Lower lobe of right lung (tissue), 2 donors: ENCODE data around the gene PLPPR2. TPM values are rescaled to one million over a fixed set of nuclear protein-coding genes. Genes with fewer than 3 reads are reported as not detected.

Source experiments
- ATAC-seq, 2 donors: fragments of 200-7000 bp; cut with Tn5 transposase; one replicate each; pipeline ENCODE4 v1.9.1; 2020 to 2022; ENCODE audit warnings: mild to moderate bottlenecking in 2 of 2, moderate library complexity in 2 of 2
- DNase-seq: peaks from one replicate; pipeline ENCODE4 v3.0.0-alpha.2; 2020
- H3K27ac ChIP-seq: fragments of 200-600 bp; one replicate; pipeline ENCODE4 v1.8.0; 2022
- H3K27me3 ChIP-seq: fragments of 200-600 bp; one replicate; pipeline ENCODE4 v1.8.0; 2022; ENCODE audit warnings: low read depth
- H3K36me3 ChIP-seq: fragments of 200-600 bp; one replicate; pipeline ENCODE4 v1.8.0; 2022; ENCODE audit warnings: mild to moderate bottlenecking
- H3K4me1 ChIP-seq: fragments of 200-600 bp; one replicate; pipeline ENCODE4 v1.8.0; 2022
- H3K4me3 ChIP-seq: fragments of 200-600 bp; one replicate; pipeline ENCODE4 v1.8.0; 2022; ENCODE audit warnings: mild to moderate bottlenecking
- H3K9me3 ChIP-seq: fragments of 200-600 bp; one replicate; pipeline ENCODE4 v1.8.0; 2022
- CTCF ChIP-seq: fragments of 200-600 bp; IDR thresholded peaks from one replicate; pipeline ENCODE4 v1.8.0; 2022; ENCODE audit warnings: antibody characterized with exemption, mild to moderate bottlenecking
- intact Hi-C: fragments of 100-400 bp; cut with DNase I; formaldehyde crosslinking; loops from one replicate; pipeline ENCODE4 v1.11.0; 2022
- total RNA-seq: library from RNA; stranded (reverse); fragmentation: NEBNext Ultra II Directional; extraction: Animal tissue kit (Norgen Biotek cat#: 25700); gene quantifications from one replicate; pipeline ENCODE4 v1.2.1, GENCODE V29; 2021
- donor health status: DM: no; HTN: yes; CAD: no; lungs with severe emphysema.

PLPPR2 gene
- total RNA-seq, 1 donor from 2014 or later, result 21.3 TPM

- Histone ChIP-seq H3K4me3 (peak overlapping the region; percentile 2), H3K4me1 (peaks cover 41% of the 10 kb centered on the region), H3K9me3 (no peaks in the 10 kb centered on the region), H3K27ac (peak overlapping the region; percentile 74), H3K27me3 (no peaks in the 10 kb centered on the region), H3K36me3 (peaks cover 38% of the 10 kb centered on the region)
- intact Hi-C loops, result no loop called here
- ATAC-seq (peak; percentile 7 to 15), DNase-seq (no peak)
- TF ChIP-seq CTCF, result no peak
These were observed 31.6 kb upstream of the PLPPR2 start for GRCh38 chr19:11323601-11324078.

- no peak for TF ChIP-seq CTCF
- intact Hi-C loops, result no loop called here
- H3K9me3 ChIP-seq, result no peaks in the 10 kb centered on the region
- H3K4me3 ChIP-seq, result peak overlapping the region; percentile 2
- ATAC-seq (peak; percentile 89 to 91), DNase-seq (peak; percentile 89)
- H3K27me3 ChIP-seq, result no peaks in the 10 kb centered on the region
- peaks cover 41% of the 10 kb centered on the region for H3K4me1 ChIP-seq
- peaks cover 43% of the 10 kb centered on the region for H3K36me3 ChIP-seq
- H3K27ac ChIP-seq, result peak overlapping the region; percentile 74
These were observed 31.1 kb upstream of the PLPPR2 start for GRCh38 chr19:11324079-11324661.

GRCh38 chr19:11324748-11325389 lies 30.4 kb upstream of the PLPPR2 start:
- no peak for DNase-seq

GRCh38 chr19:11325544-11325943 lies 29.7 kb upstream of the PLPPR2 start:
- DNase-seq, result no peak
- ATAC-seq, result no peak
- Histone ChIP-seq H3K4me1 (peaks cover 41% of the 10 kb centered on the region), H3K4me3 (no peak overlapping the region), H3K27me3 (no peaks in the 10 kb centered on the region), H3K27ac (no peak overlapping the region), H3K9me3 (no peaks in the 10 kb centered on the region), H3K36me3 (peaks cover 55% of the 10 kb centered on the region)
- no peak for TF ChIP-seq CTCF
- intact Hi-C loops, result no loop called here

More at GRCh38 chr19:11324748-11325389, 30.4 kb upstream of the PLPPR2 start:
- peak in 1 of 2 donors; percentile 3 for ATAC-seq
- Histone ChIP-seq H3K36me3 (peaks cover 49% of the 10 kb centered on the region), H3K4me1 (peaks cover 41% of the 10 kb centered on the region), H3K9me3 (no peaks in the 10 kb centered on the region), H3K27me3 (no peaks in the 10 kb centered on the region), H3K27ac (peak overlapping the region; percentile 74), H3K4me3 (no peak overlapping the region)
- TF ChIP-seq CTCF, result no peak
- intact Hi-C loops, result no loop called here

GRCh38 chr19:11330127-11330526 lies 25.1 kb upstream of the PLPPR2 start:
- no peak for ATAC-seq
- intact Hi-C loops, result no loop called here

More at GRCh38 chr19:11330127-11330526, 25.1 kb upstream of the PLPPR2 start:
- DNase-seq, result no peak
- no peak overlapping the region for H3K4me3 ChIP-seq
- H3K4me1 ChIP-seq, result peaks cover 5% of the 10 kb centered on the region
- H3K27ac ChIP-seq, result no peak overlapping the region
- H3K27me3 ChIP-seq, result no peaks in the 10 kb centered on the region
- peaks cover 96% of the 10 kb centered on the region for H3K36me3 ChIP-seq
- no peak for TF ChIP-seq CTCF
- H3K9me3 ChIP-seq, result no peaks in the 10 kb centered on the region
